Osteocyte (in vitro differentiated cells): ENCODE results near the gene GSG1L. TPM values are rescaled to one million over a fixed set of nuclear protein-coding genes. Genes with fewer than 3 reads are reported as not detected.

Experiments
- DNase-seq: peaks from one replicate; pipeline ENCODE4 v3.0.0; 2021; ENCODE audit warnings: mixed read lengths; ENCODE audit not compliant: unreplicated experiment; ENCODE audit errors: extremely low spot score
- H3K27ac Mint-ChIP-seq: one replicate; pipeline ENCODE4 v1.8.0; 2021; ENCODE audit warnings: mild to moderate bottlenecking, mixed read lengths; ENCODE audit not compliant: unreplicated experiment
- H3K27me3 Mint-ChIP-seq: one replicate; pipeline ENCODE4 v1.8.0; 2021; ENCODE audit warnings: mixed read lengths; ENCODE audit not compliant: unreplicated experiment
- H3K36me3 Mint-ChIP-seq: one replicate; pipeline ENCODE4 v1.8.0; 2021; ENCODE audit warnings: mixed read lengths; ENCODE audit not compliant: unreplicated experiment
- H3K4me1 Mint-ChIP-seq: one replicate; pipeline ENCODE4 v1.8.0; 2021; ENCODE audit warnings: mixed read lengths; ENCODE audit not compliant: unreplicated experiment
- H3K4me3 Mint-ChIP-seq: one replicate; pipeline ENCODE4 v1.8.0; 2021; ENCODE audit warnings: mild to moderate bottlenecking, moderate library complexity, mixed read lengths; ENCODE audit not compliant: unreplicated experiment
- H3K9me3 Mint-ChIP-seq: one replicate; pipeline ENCODE4 v1.8.0; 2021; ENCODE audit warnings: mixed read lengths; ENCODE audit not compliant: unreplicated experiment
- CTCF ChIP-seq: fragments of 200-600 bp; sonication (generic); IDR thresholded peaks from 2 replicates; pipeline ENCODE4 v1.5.0; 2021; ENCODE audit warnings: antibody characterized with exemption, mild to moderate bottlenecking, moderate library complexity
- total RNA-seq: library from RNA; stranded (reverse); gene quantifications from 2 replicates; pipeline ENCODE4 v1.2.1, GENCODE V29; 2021

Gene GSG1L
- total RNA-seq, 1 donor from 2014 or later = not detected

- DNase-seq = no peak
- Mint-ChIP-seq H3K4me1 (peaks cover 6% of the 10 kb centered on the region), H3K27me3 (peaks cover 55% of the 10 kb centered on the region), H3K36me3 (no peaks in the 10 kb centered on the region), H3K9me3 (no peaks in the 10 kb centered on the region), H3K27ac (no peak overlapping the region), H3K4me3 (no peak overlapping the region)
- TF ChIP-seq CTCF = no peak
Observed at GRCh38 chr16:28064706-28065249, 1.3 kb upstream of the GSG1L start.

GRCh38 chr16:28064150-28064549 lies 636 bp upstream of the GSG1L start:
- H3K27me3 Mint-ChIP-seq = peaks cover 61% of the 10 kb centered on the region
- no peaks in the 10 kb centered on the region for H3K36me3 Mint-ChIP-seq
- TF ChIP-seq CTCF = no peak
- H3K4me3 Mint-ChIP-seq = no peak overlapping the region
- H3K27ac Mint-ChIP-seq = no peak overlapping the region
- no peaks in the 10 kb centered on the region for H3K9me3 Mint-ChIP-seq
- DNase-seq = no peak
- peaks cover 6% of the 10 kb centered on the region for H3K4me1 Mint-ChIP-seq

DNA sequence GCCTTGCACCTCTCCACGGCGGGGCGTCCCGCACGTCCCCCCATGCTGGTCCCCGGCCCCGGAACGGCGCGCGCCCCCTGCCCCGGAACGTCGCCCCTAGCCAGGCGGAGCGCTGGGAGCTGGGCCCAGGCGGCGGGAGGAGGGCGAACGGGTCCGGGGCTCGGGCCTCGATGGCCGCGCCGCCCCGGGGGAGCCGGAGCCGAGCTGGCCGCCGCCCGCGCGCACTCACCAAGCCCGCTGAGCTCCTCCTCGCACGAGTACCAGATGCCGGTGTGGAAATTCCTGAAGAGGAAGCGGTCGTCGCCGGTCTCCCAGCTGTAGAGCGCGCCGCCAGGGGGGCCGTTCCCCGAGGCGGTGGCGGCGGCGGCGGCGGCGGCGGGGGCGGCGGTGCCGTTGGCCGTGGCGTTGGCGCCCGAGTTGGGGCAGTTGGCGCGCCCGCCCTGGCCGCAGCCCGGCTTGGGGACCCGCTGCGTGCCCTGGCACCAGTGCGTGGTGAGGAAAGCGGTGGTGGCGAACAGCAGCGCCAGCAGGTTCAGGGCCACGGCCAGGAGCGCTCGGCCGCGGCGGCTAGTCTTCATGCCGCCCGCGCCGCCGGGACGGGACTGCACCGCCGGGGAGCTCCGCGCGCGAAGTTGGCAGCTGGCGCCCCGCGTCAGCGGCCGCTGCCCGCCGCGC lies 530 bp downstream of the GSG1L start:
- no peaks in the 10 kb centered on the region for H3K9me3 Mint-ChIP-seq
- no peak overlapping the region for H3K27ac Mint-ChIP-seq
- peaks cover 72% of the 10 kb centered on the region for H3K27me3 Mint-ChIP-seq
- H3K4me3 Mint-ChIP-seq = no peak overlapping the region
- no peaks in the 10 kb centered on the region for H3K36me3 Mint-ChIP-seq
- peaks cover 4% of the 10 kb centered on the region for H3K4me1 Mint-ChIP-seq
- no peak for DNase-seq
- TF ChIP-seq CTCF = no peak

DNA sequence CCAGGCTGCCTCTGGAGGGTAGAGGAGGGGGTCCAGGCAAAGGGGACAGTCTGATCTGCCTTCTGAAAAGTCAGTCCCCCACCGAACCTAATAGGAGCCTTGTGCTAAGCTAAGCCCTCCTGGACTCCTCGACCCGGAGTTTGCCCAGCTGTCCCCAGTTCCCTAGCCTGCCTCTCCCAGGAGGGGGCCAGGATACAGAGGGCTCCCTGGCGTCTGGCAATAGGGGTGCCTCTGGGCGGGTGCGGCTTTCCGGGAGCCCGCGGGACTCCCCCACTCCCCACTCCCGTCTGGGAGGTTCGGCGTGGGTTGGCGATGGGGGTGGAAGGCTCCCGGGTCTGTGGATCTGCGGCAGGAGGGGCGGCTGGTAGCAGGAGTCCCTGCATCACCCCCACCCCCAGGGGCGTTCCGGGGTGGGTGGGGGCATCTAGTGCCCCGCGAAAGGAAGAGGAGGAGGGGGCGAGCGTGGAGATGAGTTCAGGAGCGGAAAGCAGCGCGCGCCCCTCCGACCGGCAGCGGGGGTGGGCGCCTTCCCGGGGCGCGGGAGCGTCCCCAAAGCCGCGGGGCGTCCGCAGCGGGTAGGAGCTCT lies 1.2 kb downstream of the GSG1L start:
- Mint-ChIP-seq H3K27me3 (peaks cover 68% of the 10 kb centered on the region), H3K4me3 (peak overlapping the region; percentile 32)

More for the DNA sequence above, 1.2 kb downstream of the GSG1L start:
- Mint-ChIP-seq H3K4me1 (no peaks in the 10 kb centered on the region), H3K36me3 (no peaks in the 10 kb centered on the region), H3K27ac (no peak overlapping the region), H3K9me3 (no peaks in the 10 kb centered on the region)
- DNase-seq = no peak
- no peak for TF ChIP-seq CTCF
